Vagina (tissue), 2 donors: ENCODE results near the gene NPAS3. TPM values are rescaled to one million over a fixed set of nuclear protein-coding genes. Genes with fewer than 3 reads are reported as not detected.

Experiments used
- DNase-seq, 2 donors: peaks; one replicate each; pipeline ENCODE4 v3.0.0-alpha.2; 2017; ENCODE audit errors: extremely low spot score in 2 of 2
- H3K27ac ChIP-seq: fragments of 200-600 bp; sonication (generic); one replicate; pipeline ENCODE4 v1.5.1; 2019
- H3K27me3 ChIP-seq: fragments of 200-600 bp; sonication (generic); one replicate; pipeline ENCODE4 v1.5.1; 2019
- H3K36me3 ChIP-seq, 2 donors: fragments of 200-600 bp; sonication (generic); one replicate each; pipeline ENCODE4 v1.5.1; 2017 to 2019
- H3K4me1 ChIP-seq: fragments of 200-600 bp; sonication (generic); one replicate; pipeline ENCODE4 v1.5.1; 2019
- H3K4me3 ChIP-seq, 2 donors: fragments of 200-600 bp; sonication (generic); 1 replicate in 1 of 2; 2 replicates in 1 of 2; pipeline ENCODE4 v1.5.1; 2016 to 2019
- H3K9me3 ChIP-seq: fragments of 200-600 bp; sonication (generic); one replicate; pipeline ENCODE4 v1.5.1; 2019
- CTCF ChIP-seq, 3 experiments: fragments of 450-650 bp in 2 of 3; fragments of 200-600 bp in 1 of 3; sonication (generic) in 1 of 3; IDR thresholded peaks; one replicate each; pipeline ENCODE4 v1.5.1; 2017 to 2019; ENCODE audit warnings: antibody characterized with exemption in 3 of 3, mild to moderate bottlenecking in 2 of 3, moderate library complexity in 2 of 3
- POLR2A ChIP-seq, 2 donors: fragments of 450-650 bp; IDR thresholded peaks; one replicate each; pipeline ENCODE4 v1.6.1; 2017; ENCODE audit warnings: antibody characterized with exemption in 2 of 2, mild to moderate bottlenecking in 2 of 2, moderate library complexity in 2 of 2
- POLR2AphosphoS5 ChIP-seq, 2 donors: sonication (generic); formaldehyde crosslinking; IDR thresholded peaks; one replicate each; pipeline ENCODE4 v1.9.0; 2017; ENCODE audit warnings: antibody characterized with exemption in 2 of 2, mild to moderate bottlenecking in 2 of 2, low read depth in 1 of 2; ENCODE audit not compliant: insufficient read depth in 1 of 2
- intact Hi-C: fragments of 100-400 bp; cut with DNase I; formaldehyde crosslinking; loops from one replicate; pipeline ENCODE4 v1.15.1; 2023
- total RNA-seq: library from RNA; depleted of rRNA; stranded (reverse); fragments of >200 nt; gene quantifications from one replicate; pipeline ENCODE4 v1.2.3, GENCODE V29; 2016

NPAS3 gene
- total RNA-seq, 1 donor from 2014 or later, result 1.2 TPM

- intact Hi-C loops, result no loop called here
- Histone ChIP-seq H3K4me1 (no peaks in the 10 kb centered on the region), H3K27ac (no peak overlapping the region), H3K36me3 (no peaks in the 10 kb centered on the region), H3K27me3 (no peaks in the 10 kb centered on the region), H3K9me3 (no peaks in the 10 kb centered on the region), H3K4me3 (no peak overlapping the region)
- DNase-seq, result no peak
- TF ChIP-seq POLR2A (IDR thresholded peaks at IDR 0.05) (no peak), POLR2AphosphoS5 (IDR thresholded peaks at IDR 0.05; ENCODE audit: insufficient read depth in 1 of 2, low read depth in 1 of 2) (no peak), CTCF (IDR thresholded peaks at IDR 0.05) (no peak)
These were observed 385.3 kb downstream of the NPAS3 start for GRCh38 chr14:33323979-33324378.

- Histone ChIP-seq H3K9me3 (peaks cover 2% of the 10 kb centered on the region), H3K27ac (no peak overlapping the region), H3K36me3 (no peaks in the 10 kb centered on the region), H3K27me3 (no peaks in the 10 kb centered on the region), H3K4me1 (no peaks in the 10 kb centered on the region), H3K4me3 (no peak overlapping the region)
- TF ChIP-seq CTCF (IDR thresholded peaks at IDR 0.05) (no peak), POLR2AphosphoS5 (IDR thresholded peaks at IDR 0.05; ENCODE audit: insufficient read depth in 1 of 2, low read depth in 1 of 2) (no peak), POLR2A (IDR thresholded peaks at IDR 0.05) (no peak)
- no peak for DNase-seq
- intact Hi-C loops, result no loop called here
These were observed 392.7 kb downstream of the NPAS3 start for GRCh38 chr14:33331176-33331949.

GRCh38 chr14:33332497-33332896 is 393.8 kb downstream of the NPAS3 start:
- DNase-seq, result no peak
- H3K27me3 ChIP-seq, result no peaks in the 10 kb centered on the region
- no peaks in the 10 kb centered on the region for H3K4me1 ChIP-seq
- intact Hi-C loops, result no loop called here
- TF ChIP-seq CTCF (IDR thresholded peaks at IDR 0.05) (no peak), POLR2AphosphoS5 (IDR thresholded peaks at IDR 0.05; ENCODE audit: insufficient read depth in 1 of 2, low read depth in 1 of 2) (no peak), POLR2A (IDR thresholded peaks at IDR 0.05) (no peak)
- H3K4me3 ChIP-seq, result no peak overlapping the region
- no peak overlapping the region for H3K27ac ChIP-seq
- H3K36me3 ChIP-seq, result no peaks in the 10 kb centered on the region
- peaks cover 3% of the 10 kb centered on the region for H3K9me3 ChIP-seq

- no peaks in the 10 kb centered on the region for H3K36me3 ChIP-seq
- no peak overlapping the region for H3K4me3 ChIP-seq
- intact Hi-C loops, result no loop called here
- no peak for DNase-seq
- H3K9me3 ChIP-seq, result peaks cover 3% of the 10 kb centered on the region
- no peaks in the 10 kb centered on the region for H3K4me1 ChIP-seq
- H3K27me3 ChIP-seq, result no peaks in the 10 kb centered on the region
- no peak overlapping the region for H3K27ac ChIP-seq
- TF ChIP-seq POLR2A (IDR thresholded peaks at IDR 0.05) (no peak), POLR2AphosphoS5 (IDR thresholded peaks at IDR 0.05; ENCODE audit: insufficient read depth in 1 of 2, low read depth in 1 of 2) (no peak), CTCF (IDR thresholded peaks at IDR 0.05) (no peak)
These were observed 396.7 kb downstream of the NPAS3 start for GRCh38 chr14:33335366-33335765.

GRCh38 chr14:33342299-33342974 is 403.8 kb downstream of the NPAS3 start:
- H3K36me3 ChIP-seq, result no peaks in the 10 kb centered on the region
- H3K9me3 ChIP-seq, result no peaks in the 10 kb centered on the region
- H3K4me3 ChIP-seq, result no peak overlapping the region
- H3K27ac ChIP-seq, result no peak overlapping the region
- intact Hi-C loops, result no loop called here
- TF ChIP-seq CTCF (IDR thresholded peaks at IDR 0.05) (no peak), POLR2AphosphoS5 (IDR thresholded peaks at IDR 0.05; ENCODE audit: insufficient read depth in 1 of 2, low read depth in 1 of 2) (no peak), POLR2A (IDR thresholded peaks at IDR 0.05) (no peak)
- DNase-seq, result no peak
- H3K27me3 ChIP-seq, result no peaks in the 10 kb centered on the region
- no peaks in the 10 kb centered on the region for H3K4me1 ChIP-seq
